ELF-1 (cell line): ENCODE measurements around the gene G3BP1.

ENCODE experiments used
- DNase-seq: peaks from one replicate; pipeline ENCODE4 v3.0.0-alpha.2; 2016; ENCODE audit warnings: low read depth, low spot score

G3BP1 gene

DNA sequence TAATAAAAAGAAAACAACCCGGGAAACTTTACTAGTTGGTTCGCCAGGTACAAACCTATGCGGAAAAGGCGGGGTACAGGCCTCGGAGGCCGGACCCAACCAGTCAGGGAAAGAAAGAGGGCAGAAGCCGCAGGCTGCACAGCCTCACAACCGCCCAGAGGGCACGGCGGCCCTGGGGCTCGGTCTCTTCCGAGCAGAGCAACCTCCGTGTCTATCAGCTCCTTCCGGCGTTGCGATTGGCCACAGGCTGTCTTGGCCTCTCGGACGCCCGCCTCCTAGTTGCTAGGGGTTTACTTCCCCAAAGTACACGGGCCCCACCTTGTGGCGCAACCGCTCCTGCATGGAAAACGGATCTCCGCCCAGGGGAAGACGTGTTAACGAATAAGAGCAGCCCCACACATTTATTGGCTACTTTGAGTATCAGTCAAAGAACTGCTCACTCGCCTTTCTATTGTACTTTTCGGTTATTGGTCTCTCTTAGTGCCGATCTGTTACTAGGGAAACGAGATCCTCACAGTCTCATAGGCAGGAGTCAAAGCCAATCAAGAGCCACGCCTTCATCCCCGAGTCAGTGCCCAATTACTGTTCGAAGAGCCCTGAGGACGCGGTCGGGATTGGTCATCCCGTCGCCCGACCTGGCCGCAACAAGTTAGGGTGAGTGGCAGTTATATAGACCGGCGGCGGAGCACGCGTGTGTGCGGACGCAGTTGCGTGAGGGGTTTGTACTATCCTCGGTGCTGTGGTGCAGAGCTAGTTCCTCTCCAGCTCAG is at the start of gene G3BP1:
Gene G3BP1, plus strand, starts transcription at position 696 of the 770 bp plus-strand sequence. CDS start 14,667 bp downstream, outside the sequence.
- DNase-seq = peak; percentile 100

DNA sequence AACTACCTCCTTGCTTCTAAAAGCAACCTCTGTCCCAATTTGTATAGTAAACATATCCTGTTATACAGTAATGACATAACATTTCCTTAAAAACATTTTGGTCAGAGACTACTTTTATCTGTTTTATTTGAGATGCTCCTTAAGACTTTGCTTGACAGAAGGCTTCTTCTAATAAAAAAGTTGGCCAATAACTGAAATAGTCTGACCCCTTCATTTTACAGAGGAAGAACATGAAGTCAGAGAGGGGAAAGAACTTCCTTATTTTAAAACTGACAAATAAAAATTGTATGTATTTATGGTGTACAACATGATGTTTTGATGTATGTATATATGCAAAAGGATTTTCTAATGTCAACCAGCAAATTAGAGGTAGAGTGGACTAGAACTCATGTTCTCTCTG is 49.2 kb upstream of the G3BP1 start:
- DNase-seq = no peak

DNA sequence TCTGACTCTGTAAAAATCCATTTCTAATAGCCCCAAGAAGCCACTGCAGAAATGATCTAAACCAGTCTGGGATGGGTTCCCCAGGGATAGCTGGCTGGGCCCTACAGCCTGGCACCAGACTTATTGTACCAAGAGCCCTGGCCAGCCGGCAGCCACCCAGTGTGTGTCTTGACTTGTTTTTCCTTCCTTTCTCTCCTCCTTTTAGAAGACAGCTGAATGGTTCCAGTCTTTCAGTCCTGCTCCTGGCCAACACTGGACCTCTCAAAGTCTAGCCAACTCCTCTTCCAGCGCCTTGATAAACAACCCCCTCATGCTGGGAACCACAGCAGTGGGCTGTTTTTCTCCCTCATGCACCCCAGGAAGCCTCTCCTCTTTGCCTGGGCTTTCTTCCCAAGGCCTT is 47.4 kb upstream of the G3BP1 start:
- DNase-seq = no peak

DNA sequence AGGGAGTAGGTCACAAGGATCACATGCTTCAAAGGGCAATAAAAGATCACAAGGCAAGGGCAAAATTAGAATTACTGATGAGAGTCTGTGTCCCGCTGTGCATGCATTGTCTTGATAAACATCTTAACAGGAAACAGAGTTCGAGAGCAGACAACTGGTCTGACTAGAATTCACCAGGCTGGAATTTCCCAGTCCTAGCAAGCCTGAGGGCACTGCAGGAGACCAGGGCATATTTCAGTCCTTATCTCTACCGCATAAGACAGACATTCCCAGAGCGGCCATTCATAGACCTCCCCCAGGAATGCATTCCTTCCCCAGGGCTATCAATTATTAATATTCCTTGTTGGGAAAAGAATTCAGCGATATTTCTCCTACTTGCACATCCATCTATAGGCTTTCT is 42.2 kb upstream of the G3BP1 start:
- DNase-seq = peak; percentile 61

DNA sequence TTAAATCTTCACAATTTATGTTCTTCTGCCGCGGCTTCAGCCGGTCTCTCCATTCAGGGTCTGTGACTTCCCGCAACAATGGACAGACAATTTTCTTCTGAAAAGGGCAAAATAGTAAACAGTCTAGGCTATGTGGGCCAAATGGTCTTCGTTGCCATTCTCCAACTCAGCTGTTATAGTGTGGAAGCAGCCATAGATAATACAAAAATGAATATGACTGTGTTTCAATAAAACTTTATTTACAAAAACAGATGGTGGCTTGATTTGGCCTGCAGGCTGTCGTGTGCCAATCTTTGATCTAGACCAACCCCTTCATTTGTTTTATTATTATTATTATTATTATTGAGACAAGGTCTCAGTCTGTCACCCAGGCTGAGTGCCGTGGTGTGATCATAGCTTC is 41.4 kb upstream of the G3BP1 start:
- DNase-seq = no peak

DNA sequence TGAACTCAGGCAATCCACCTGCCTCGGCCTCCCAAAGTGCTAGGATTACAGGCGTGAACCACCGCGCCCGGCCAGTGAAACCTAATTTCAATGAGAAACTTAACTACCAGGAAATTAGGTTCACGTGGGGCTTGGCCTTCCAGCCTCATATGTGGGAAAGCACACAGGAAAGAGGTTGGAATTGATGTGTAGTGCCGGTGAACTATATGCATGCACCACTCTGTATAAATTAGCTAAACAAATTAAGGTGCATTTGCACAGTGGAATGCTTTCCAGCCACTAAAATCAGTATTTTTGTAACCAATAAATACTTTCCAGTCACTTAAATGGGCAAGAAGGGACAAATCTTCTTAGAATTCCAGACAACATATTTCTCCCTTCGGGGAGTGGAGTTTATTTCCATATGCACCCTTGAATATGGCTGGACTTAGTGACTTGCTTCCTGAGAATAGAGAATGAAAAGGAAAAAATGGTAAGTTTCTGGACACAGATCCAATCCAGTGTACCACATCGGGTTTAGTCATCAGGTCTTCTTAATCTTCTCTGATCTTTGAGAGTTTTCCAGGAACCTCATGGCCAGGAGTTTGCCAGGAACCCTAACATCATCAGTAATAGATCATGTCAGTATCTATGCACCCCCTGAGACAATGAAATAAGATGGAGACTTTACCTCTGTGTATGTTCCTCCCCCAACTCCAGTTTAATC is 38.2 kb upstream of the G3BP1 start:
- no peak for DNase-seq

DNA sequence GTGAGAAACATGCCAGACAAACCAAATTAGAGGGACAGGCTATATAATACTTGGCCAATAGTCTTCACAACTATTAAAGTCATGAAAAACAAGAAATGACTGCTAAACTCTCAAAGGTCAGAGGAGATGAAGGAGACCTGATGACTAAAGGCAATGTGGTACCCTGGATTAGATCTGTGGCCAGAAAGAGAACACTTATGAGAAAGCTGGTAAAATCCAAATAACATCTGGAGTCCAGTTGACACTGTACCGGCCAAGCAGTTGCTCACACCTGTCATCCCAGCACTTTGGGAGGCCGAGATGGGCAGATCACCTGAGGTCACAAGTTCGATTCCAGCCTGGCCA is 37.7 kb upstream of the G3BP1 start:
- DNase-seq = no peak

DNA sequence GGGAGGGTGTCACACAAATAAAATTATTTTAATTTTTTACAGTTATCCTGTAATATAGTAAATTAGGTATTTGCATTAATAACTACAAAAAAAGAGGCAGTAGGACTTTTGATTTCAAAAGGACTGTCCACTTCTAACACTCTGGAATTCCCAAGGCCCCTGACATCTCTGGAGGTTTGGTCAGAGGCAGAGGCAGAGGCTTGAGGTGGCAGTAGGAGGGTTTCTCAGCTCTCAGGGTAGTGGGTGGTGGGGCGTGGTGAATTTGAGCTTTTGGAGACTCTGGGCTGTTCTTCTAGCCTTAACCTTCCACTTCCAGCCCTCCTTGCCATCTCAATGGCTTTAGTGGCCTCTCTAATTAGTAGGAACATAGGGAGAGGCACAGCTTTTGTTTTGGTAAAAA is 36.1 kb upstream of the G3BP1 start:
- DNase-seq = no peak

DNA sequence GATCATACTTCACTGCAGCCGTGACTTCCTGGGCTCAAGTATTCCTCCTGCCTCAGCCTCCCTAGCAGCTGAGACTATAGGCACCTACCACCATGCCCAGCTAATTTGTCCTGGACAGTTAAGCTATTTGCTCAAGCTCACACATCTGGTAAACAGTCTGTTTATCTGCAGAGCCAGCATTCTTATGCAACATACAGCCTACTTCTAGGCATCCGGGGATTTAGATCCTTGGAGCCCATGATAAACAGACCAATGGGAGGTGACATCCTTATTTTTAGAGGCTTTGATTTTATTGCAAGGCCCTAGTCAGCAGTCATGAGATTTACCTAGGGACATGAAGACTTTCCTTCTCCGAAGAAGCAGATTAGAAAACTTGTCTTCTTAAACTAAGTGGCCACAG is 34.3 kb upstream of the G3BP1 start:
- no peak for DNase-seq

DNA sequence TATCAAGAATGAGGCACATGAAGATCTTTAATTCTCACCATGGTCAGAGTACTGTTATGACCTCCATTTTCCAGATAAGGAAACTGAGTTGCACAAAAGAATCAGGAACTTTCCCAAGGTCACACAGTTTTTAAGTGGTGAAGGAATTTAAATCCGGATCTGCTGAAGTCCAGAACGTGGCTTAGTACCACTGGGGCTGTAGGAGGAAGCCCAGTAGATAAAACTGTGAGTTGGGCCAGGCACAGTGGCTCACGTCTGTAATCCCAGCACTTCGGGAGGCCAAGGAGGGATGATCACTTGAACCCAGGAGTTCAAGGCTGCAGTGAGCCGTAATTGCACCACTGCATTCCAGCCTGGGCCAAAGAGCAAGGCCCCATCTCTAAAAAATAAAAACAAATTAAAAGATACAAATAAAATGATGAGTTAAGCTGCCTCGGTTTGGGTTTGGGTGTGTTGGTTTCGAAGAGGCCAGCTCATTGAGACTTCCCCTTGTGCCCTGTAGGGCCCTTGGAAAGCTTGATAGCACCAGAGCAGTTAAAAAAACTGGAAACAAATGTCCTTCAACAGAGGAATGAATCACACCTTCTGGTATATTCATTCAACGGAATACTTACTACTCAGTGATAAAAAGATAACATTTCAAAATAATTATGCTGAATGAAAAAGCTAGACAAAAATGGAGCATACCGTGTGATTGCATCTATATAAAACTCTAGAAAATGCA is 33.5 kb upstream of the G3BP1 start:
- DNase-seq = no peak

DNA sequence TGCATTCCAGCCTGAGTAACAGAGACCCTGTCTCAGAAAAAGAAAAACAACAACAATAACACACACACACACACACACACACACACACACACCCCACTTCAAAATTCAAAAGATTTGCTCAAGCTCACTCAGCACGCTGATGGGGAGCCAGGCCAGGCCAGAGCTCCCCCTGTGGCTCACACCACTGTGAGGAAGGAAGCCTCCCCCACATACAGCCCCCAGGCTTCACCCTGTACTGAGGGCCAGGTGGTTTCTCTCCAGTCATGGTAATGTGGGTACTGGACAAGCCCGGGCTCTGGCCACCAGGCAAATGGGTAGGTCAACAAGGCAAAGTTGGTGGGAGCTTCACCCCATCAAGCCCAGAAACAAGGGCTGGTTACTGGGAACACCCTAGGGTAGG is 32.4 kb upstream of the G3BP1 start:
- no peak for DNase-seq

DNA sequence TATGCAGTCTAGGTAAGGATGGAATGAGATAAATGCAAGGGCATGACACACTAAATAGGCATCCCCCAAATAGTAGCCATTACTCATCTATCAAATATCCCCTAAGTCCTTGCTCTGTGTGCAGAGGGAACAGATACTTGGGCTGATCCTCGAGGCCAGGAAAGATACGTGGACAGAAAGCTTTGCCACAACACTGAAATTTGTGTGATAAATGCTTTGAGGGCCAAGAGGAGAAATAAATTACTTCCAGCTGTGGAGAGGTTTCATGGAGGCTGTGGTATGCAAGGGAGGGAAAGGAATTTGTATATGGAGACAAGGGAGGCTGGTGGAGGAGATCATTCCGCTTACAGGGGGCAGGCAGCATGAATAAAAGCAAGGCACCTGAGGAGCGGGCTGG is 31.8 kb upstream of the G3BP1 start:
- no peak for DNase-seq

DNA sequence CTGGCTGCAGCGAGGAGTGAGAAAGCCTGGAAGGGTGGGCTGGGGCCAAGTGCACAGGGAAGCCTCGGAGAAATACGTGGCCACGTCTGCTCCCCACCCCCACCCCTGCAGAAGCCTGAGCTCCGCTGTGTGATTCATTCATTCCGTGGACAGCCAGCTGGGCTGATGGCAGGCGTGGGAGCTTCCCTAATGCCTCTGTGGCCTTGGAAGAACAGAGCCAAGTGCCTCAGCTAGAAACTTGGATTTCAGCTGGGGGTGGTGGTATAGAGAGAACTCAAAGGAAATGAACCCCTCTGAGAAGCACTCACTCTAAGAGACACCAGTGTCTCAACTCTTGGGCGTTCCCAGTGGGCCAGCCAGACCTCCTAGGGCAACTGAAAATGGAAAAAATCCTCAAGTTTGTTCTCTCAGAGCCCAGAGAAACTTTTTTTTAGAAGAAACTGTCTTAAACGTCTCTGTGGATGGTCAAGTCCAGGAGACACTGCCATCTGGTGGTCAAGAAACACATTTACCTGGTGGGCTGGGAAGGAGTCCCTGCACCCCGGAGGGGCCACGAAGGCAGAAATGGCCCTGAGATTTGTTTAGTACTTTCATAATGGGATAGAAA is 31.3 kb upstream of the G3BP1 start:
- peak; percentile 83 for DNase-seq

DNA sequence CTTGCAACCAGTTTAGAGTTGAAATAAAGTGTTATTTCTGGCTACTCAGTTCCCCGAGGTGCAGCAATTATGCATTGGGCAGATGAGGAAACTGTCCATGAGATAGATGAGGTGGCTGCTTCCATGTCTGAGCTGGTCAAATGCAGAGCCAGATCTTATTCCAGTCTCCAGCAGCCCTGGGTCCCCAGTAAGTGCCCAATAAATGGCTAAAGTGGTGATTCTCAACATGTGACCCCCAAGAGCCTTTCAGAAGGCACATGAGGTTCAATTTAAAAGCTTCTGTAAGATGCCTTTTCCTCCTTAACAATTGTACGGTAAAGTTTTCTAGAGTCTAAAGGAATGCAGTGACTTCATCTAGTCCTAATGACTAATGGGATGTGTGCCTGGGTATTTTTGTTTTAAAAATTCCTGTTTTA is 30.8 kb upstream of the G3BP1 start:
- no peak for DNase-seq

DNA sequence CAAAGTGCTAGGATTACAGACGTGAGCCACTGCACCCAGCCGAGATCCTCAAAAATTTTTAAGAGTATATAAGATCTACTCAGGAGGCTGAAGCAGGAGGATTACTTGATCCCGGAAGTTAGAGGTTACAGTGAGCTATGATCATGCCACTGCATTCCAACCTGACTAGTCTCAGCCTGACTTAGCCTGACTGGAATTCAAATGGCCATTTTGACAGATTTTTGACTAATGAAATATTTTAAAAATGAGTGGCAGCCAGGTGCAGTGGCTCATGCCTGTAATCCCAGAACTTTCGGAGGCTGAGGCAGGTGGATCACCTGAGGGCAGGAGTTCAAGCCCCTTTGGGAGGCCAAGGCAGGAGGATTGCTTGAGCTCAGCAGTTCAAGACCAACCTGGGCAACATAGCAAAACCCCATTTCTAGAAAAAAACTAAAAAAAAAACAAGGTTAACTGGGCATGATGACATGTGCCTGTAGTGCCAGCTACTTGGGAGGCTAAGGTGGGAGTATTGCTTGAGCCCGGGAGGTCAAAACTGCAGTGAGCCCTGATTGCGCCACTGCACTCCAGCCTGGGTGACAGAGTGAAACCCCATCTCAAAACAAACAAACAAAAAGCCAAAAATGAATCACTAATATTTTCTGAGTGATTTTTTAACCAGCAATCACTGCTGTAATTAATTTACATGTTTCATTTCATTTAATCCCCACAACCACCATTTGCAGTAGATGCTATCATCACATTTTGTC is 29.9 kb upstream of the G3BP1 start:
- no peak for DNase-seq

DNA sequence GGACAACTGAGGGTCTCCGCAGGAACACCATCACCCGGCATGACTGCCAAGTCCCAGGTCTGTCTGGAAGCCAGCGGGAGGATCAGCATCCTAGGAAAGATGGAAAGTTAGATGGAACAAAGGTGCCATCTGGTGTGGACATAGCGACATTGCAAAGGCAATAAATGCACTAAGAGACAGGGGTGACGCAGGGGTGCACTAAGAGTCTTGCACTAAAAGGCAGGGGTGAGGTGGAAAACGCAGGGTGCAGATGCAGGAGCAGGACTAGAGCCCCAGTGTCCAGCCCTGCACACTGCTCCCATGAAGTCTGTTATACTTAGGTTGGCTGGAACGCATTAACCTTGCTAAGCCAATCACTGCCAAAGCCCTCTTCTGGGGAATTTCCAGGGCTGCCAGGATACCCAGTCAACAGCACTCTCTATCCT is 28.9 kb upstream of the G3BP1 start:
- peak; percentile 68 for DNase-seq

DNA sequence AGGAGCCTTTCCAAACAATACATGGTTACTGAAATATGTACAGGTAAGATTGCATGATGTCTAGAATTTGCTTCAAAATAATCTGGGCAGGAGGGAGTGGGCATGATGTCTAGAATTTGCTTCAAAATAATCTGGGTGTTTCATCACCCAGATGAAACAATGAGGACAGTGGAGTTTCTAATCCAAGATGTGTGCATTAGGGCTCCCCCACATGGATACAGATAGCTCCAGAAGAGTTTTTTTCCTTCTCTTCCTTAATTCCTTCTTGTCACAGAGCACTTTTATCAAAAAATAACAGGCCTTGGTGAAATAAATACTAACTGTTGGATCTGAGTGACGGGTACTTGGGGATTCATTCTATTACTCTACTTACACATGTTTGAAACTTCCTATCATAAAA is 28.2 kb upstream of the G3BP1 start:
- no peak for DNase-seq

DNA sequence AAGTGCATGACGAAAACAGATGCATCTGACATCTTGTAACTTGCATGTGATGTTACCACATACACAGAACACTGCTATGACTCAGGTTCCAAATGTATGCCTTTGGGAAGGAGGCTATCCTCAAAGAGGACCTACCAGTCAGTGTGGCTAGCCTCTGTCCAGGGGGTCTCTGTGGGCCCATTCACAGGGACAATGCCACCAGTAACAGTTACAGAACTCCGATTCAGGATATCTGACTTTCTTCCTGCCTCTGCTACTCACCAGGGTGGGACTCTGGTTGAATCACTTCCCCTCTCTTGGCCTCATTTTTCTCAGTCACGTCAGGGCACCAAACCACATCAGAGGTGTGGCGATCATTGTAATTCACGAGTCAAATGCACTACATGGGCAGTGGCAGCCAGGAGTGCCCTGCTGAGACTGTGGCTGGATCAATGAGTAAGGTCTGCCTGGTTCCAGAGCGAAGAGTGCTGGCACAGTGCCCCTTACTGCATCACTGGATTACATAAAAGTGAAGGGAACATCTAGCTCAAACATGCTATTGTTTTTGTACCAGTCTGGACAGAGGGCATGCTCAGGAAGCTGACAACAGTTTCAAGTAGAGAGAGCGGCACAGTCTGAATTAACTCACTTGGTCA is 26.6 kb upstream of the G3BP1 start:
- no peak for DNase-seq

DNA sequence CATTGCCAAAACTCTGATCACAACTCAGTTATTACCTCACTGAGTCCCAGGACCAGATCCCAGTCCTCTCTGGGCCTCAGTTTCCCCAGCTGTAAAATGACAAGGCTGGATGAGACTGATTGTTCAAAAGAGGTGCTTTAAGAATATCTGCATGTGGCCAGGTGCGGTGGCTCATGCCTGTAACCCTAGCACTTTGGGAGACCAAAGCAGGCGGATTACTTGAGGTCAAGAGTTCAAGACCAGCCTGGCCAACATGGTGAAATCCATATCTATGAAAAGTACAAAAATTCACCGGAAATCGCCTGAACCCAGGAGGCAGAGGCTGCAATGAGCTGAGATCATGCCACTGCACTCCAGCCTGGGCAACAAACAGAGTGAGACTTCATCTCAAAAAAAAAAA is 21.6 kb upstream of the G3BP1 start:
- DNase-seq = no peak

DNA sequence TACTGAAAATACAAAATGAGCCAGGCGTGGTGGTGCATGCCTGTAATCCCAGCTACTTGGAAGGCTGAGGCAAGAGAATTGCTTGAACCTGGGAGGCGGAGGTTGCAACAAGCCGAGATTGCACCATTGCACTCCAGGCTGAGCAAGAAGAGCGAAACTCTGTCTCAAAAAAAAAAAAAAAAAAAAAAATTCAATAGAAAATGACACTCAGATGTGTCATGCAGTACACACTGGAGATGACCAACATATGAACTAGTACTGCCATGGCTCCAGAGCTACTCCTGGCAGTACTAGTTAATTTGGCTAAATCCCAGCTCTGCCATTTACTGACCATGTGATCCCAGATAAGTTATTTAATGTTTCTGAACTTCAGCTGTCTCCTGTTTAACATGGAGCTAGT is 20.7 kb upstream of the G3BP1 start:
- DNase-seq = no peak

DNA sequence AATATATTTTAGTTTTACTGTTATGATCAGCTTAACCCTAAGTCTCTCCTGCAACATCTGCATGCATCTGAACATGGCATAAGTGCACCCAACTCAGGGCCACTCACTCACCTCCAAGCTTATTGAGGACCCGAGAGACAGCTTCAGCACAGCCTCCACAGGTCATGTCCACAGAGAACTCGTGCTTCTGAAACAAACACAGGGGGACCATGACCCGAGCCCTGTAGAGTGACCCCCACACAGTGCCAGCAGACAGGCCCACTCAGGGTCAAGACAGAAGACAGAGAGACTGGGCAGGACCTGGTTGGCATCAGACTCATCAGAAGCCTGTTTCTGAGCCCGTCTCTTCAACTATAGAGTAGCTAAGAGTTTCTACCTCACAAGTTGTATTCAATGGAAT is 20.2 kb upstream of the G3BP1 start:
- no peak for DNase-seq
